ENCODE results near the gene CRTAC1.
A peak's percentile ranks its signal among the peaks of the same experiment; 100 is the strongest.
"Not testable (repeated sequence)": the region's sequence is repeated elsewhere in the genome, so short reads cannot be mapped to it uniquely, and the experiment has no call there.

Gene CRTAC1

DNA sequence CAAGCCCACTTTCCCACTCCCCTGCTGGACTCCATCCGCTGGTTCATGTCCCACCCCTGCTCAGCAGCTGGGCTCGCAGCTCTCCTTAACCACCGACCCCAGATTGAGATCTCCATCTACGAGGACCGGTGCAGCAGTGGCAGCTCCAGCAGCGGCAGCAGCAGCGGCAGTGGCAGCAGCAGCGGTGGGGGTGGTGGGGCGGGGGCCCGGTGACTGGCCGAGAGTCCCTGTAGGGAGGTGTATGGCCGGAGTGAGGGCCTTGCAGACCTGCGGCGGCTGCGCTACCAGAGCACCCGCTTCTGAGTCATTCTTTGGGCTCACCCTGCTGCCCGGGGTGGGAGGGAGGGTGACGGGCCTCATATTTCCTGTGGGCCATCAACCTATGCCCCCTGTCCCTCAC lies 164.9 kb downstream of the CRTAC1 start:
- DNase-seq: no peak

DNA sequence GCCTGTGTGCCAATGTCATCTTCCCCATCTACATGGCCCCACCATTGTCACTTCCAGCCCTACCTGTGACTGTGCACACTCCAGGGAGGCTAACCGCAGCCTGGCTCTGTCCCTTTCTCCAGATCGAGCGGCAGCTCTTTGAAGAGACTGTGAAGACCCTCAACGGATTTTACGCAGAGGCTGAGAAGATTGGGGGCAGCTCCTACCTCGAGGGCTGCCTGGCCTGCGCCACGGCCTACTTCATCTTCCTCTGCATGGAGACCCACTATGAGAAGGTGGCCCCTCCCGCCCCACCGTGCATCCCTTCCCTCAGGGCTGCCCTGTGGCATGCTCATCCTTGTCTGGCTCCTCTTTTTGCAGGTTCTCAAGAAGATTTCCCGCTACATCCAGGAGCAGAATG lies 166.6 kb downstream of the CRTAC1 start:
- DNase-seq: no peak

DNA sequence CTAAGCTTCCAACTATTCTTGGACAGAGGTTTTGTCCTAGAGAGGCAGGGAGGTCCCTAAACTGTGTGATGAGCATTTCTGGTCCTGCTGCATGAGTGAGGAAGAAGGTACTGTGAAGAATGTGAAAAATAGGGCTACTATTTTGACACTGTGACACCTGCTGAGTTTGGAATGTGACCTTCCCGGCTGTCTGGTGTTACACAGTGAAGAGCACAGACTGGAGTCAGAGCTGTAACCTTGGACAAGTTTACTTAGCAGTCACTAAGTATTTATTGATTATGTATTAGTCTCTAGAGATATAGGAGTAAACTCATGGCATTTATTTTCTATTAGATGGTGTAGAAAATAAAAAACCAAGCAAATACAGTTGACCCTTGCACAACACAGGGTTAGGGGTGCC lies 168.5 kb downstream of the CRTAC1 start:
- no peak for DNase-seq

DNA sequence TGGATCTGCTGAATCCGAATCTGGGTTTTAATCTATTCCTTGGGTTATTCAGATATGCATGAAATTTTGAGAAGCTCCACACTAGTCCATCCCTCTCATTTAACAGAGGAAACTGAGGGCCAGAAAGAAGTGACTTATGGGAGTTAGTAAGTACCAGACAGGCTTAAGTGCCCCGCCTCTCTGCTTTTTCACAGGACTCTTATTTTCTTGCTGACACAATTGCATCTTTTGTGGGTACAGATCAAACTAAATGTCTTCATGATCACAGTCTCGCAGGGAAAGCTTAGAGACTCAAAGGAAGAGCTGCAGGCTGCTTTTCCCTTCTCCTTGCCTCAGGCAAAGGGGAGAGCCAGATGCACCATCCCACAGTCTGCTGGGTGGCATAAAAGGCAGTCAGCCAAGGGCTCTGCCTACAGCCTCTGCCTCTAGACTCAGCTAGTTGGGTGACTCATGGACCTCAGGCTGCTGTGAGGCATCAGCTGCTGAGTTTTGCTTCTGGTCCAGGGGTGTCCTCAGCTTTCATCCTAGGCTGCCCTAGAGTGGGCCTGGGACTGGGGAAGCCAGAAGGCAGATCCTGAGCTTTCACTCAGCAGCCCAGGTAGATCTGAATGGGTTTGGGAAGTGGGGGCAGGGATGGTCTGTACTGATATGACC lies 169.2 kb downstream of the CRTAC1 start:
- DNase-seq: no peak

DNA sequence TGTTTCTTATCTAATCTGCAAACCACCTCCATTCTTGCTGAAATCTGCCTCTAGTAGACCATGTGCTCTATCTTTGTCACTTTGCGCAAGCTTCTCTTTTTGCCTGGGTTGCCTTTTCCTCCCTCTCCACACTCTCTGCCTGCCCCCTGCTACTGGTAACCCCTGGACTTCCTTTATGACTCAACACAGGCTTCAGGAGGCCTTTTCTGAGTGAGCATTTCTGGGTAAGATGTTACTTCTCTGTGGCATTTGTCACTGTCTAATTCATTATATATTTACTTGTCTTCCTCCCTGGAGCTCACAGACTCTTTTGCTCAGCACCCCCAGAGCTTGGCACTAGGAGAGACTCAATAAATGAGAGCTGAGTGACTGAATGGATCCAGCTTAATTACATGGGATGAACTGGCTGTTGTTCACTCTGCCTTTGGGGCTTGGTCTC lies 172.4 kb downstream of the CRTAC1 start:
- DNase-seq: no peak

DNA sequence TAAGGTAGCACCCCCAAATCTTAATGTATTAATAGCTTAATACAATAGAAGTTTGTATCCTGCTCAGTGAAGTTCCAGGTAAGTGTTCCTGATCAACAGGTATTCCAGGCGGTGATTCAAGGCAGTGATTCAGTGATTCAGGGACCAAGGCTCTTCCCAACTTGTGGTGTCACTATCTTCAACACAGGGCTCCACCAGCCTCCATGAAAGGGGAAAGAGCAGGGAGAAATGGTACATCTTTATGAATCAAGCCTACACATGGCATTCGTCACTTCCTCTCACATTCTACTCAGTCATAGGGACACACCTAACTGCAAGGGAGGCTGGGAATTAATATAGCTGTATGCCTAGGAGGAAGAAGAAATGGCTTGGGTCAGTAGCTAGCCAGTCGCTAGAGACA lies 175.7 kb downstream of the CRTAC1 start:
- no peak for DNase-seq

DNA sequence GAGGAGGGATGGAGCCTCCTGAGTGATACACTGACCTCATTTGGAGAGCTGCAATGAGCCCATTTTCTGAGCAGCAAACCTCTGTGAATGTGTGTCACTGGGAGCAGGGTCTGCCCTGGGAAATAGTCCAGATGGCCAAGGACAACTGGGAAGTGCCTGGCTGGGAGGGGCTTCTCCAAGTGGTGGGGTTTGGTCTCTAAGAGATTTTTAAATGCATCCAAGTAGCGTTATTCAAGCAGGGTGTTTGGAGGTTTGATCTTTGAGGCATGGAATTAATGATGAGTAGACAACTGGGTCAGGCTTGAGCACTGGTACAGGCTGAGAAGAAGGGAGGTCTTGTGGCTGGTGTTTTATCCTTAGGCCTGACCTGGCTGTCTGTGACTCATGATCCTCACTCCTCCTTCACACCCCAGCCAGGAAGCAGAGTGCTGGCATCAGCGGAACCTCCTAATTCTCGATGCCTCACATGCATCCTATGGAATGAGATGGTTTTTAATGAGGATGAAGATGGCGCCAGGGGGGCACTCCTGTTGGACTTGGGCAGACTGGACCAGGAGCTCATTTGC lies 177.5 kb downstream of the CRTAC1 start:
- DNase-seq: no peak

DNA sequence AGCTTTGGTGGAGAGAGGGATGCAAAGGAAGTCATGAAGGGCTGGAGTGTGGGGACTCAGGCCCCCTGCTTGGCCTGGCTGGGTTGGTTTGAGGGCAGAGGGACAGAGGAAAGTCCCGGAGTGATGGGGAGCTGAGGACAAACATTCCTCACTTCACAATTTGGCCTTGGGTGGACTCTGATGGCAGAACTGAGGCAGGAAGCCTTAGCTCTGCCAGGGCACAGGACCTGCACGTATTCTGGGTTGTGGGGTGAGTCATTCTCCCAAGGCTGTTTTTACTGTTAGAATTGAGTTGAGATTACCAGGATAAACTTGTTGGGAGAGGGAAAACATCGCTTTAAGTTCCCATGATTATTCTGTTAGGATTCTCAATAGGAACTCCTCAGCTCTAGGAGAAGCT lies 178.1 kb downstream of the CRTAC1 start:
- DNase-seq: no peak

DNA sequence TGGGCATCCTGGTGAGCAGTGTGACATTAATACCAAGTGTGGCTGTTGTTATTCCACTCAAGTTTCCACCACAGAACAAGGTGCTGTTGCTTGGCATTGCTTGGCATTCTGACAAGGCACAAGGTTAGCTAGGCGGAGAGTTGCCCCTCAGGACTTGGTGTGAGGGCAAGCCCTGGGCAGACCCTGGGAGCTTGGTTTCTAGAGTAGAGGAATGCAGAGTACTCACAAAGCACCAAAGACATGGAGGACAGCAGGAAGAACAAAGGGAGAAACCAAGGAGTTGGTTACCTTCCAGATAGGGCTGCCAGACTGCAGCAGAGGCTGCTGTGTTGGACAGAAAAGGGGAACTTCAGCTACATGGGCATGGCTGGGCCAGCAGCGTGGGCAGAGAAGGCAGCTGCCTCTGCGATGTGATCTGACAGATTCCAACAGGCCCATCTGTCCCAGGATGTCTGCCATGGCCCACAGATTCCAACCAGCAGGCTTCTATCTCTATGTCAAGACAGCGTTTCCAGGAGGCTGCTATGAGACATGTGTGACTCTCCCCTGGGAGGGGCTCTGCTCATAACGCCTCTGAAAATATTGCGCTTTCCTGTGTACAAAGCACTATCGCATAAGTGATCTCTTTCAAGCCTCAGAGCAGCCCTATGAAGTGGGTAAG lies 178.9 kb downstream of the CRTAC1 start:
- DNase-seq: no peak

DNA sequence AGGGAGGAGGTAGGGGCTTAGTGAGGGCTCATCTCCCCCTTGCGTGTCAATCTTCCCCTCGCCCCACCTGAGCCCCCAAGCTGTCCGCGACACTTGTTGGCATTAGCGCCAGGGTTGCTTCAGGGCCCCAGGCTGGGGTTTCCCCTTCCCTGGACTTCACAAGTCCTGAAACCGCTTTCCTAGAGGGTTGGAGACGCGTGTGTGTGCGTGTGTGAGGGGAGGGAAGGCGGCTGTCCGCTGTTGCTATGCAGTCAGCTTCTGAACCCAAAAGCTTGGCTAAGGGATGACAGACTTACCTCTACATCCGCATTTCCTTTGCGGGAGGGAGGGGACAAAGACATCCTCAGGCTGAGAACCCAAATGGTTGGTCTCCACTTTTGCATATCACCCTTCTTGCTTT lies 180.0 kb downstream of the CRTAC1 start:
- DNase-seq: no peak

DNA sequence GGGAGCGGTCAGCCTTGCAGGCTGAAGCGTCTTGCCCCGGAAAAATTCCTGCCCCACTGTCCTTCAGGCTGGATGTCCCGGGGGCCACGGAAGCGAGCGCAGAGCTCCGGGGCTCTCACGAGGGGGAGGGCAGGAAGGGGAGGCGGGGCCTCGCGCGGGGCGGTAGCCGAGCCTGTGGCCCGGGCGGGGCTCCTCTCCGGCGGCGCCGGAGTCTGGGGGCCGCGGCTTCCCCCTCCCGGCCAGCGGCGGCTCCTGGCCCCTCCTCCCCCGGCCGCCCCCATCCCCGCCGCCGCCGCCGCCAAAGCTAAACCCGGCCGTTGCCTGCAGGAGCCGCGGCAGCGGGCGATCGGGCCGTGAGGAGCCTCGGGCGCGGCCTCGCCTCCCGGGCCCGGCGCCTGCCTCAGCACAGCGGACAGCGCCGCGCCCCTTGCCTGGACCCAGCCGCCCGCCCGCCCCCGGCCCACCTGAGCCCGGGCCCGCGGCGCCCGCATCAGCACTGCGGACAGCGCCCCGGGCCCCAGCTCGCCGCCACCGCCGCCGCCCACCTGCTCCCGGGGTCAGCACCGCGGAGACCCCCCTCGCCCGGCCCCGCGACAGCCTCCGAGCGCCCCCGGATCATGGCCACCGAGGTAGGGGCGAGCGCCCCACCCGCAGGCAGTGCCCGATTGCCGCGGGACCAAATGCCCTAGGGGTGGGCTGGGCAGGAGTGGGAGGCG lies 180.6 kb downstream of the CRTAC1 start, which contains the start of gene GOLGA7B:
Gene GOLGA7B (plus strand): TSS at position 157 of the 716 bp plus-strand sequence. CDS start 461 bp downstream, at position 618.
- DNase-seq: no peak

DNA sequence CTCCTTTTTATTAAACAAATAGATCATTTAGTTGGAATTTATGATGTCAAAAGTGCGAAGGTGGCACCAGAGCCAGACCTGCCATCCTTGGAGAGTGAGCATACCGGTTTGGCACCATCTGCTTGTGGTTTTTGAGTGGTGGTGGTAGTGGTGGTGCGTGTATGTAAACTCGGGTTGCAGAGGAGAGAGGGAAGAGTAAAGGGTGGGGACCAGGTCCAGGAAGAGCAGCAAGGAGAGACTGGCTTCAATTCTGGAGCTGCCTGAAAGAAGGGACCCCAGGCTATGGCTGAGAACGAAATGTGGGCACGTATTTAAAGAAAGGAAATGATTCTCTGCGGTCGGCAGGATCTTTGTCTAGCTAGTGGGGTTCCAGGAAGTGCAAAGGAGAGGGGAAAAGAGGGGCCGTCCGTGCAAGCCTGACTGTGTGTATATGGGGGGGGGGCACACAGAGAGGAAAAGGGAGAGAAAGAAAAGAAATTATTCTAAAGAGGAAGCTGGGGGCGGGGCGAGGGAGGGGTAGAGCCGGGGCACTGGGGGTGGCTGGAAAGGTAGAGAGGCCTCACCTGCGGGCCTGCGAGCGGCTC lies 181.2 kb downstream of the CRTAC1 start:
- peak; percentile 37 for DNase-seq

DNA sequence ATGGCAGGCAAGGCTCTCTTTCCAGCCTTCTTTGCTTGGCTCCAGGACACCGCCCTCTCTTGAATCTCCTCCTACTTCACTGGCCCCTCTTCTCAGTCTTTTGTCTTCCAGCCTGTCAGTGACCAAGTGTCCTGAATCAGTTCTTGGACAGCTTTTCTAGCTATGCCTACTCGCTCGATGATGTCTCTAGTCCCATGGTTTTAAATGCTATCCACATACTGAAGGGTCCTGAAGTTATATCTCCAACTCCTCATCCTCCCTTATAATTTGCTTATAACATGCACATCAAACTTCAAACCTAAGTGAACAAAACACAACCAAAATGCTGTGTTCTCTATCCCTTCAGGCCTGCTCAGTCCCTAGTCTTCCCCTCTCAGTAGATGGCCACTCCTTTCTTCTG lies 185.7 kb downstream of the CRTAC1 start:
- DNase-seq: no peak

DNA sequence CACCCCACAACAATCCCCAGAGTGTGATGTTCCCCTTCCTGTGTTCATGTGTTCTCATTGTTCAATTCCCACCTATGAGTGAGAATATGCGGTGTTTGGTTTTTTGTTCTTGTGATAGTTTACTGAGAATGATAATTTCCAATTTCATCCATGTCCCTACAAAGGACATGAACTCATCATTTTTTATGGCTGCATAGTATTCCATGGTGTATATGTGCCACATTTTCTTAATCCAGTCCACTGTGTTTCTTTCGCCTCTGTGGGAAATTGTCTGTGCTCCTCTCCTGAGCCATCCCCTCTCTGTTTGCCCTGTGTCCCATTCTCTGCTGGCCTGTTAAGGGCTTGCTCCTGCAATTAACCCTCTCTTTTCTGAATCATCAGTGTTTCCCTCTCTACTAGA lies 186.4 kb downstream of the CRTAC1 start:
- DNase-seq: not testable (repeated sequence)

DNA sequence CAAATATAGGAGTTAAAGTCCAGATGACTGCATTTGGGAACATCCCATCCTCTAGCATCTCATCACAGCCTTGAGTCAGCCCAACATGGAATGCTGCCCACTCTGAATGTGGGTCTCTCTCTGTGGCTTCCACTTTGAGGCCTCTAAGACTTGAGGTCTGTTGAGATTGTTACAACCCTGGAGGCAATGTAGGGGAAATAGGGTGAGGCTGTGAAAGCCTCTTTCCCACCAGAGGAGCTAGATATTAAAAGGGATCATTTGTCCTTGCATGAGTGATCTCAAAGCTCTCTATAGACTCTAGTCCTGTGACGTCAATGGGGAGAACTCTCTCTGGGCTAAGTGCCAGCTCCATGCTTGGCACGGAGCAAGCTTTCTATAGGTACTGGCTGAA lies 187.1 kb downstream of the CRTAC1 start:
- no peak for DNase-seq

DNA sequence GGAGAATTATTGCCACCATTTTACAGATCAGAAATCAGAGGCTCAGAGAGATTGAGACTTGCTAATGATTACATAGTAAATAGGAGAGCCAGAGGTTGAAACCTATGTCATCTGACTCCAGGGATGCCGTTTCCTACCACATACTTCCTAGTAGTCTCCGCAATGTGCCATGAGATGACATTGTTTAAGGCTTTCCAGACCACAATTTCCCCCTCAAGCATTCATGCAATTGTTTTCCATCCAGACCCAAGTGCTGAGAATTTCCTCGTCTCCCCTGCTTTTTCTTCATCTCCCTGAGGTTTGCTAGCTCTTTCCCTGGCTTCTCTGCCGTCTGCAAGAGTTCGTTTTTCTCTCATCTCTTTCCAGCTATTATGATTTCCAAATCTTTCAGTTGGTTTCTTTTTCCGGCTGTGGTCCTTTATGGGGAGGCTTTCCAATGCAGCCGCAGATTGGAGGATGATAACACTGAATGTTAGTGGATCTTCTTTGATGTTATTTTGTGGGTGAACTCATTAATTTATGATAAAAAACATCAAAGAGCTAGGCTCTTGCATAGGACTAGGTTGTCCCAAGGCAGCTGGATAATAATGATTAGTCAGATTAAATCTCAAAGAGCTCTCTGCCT lies 187.7 kb downstream of the CRTAC1 start:
- no peak for DNase-seq

DNA sequence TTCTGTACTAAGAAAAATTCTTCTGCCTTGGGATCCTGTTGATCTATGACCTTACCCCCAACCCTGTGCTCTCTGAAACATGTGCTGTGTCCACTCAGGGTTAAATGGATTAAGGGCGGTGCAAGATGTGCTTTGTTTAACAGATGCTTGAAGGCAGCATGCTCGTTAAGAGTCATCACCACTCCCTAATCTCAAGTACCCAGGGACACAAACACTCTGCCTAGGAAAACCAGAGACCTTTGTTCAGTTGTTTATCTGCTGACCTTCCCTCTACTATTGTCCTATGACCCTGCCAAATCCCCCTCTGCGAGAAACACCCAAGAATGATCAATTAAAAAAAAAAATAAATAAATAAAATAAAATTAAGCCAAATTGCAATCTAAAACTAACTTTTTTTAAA lies 188.3 kb downstream of the CRTAC1 start:
- not testable (repeated sequence) for DNase-seq

DNA sequence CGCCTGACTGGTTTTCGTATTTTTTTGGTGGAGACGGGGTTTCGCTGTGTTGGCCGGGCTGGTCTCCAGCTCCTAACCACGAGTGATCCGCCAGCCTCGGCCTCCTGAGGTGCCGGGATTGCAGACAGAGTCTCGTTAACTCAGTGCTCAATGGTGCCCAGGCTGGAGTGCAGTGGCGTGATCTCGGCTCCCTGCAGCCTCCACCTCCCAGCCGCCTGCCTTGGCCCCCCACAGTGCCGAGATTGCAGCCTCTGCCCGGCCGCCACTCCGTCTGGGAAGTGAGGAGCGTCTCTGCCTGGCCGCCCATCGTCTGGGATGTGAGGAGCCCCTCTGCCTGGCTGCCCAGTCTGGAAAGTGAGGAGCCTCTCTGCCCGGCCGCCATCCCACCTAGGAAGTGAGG lies 189.3 kb downstream of the CRTAC1 start:
- not testable (repeated sequence) for DNase-seq

DNA sequence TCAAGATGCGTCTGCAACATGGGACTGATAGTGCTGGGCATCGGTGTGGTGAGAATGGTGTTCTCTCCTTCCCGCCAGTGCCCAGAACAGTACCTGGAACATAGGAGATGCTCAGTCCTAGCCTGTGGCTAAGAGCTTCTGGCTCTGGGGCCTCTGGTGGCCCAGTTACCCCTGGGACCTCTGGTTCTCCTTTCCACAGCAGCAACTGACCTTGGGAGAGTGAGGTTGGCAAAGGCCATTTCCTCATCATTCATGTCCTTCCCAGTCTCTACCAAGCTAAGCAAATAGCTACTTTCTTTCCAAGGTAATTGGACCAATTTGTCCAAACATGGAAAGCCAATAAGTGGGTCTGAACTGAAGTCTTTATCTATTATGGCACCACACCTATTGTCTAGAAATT lies 192.3 kb downstream of the CRTAC1 start:
- no peak for DNase-seq

DNA sequence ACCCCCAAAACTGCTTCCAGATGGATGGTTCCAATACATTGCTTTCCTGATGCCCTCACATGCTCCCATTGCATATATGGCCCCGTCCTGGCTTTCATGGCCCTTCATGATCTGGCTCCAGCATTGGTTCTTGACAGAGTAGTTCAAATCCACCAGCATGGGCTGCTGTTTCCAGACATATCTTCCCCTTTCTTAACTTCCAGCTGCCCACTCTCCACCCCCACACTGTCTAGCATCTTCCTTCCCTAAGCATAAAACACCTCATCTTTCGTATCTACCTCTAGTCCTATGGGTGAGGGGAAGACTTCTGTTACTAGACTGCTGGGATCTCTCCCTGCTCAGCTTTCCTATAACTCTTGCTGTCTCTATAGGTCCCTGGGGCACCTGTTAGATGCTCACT lies 194.0 kb downstream of the CRTAC1 start:
- DNase-seq: no peak

DNA sequence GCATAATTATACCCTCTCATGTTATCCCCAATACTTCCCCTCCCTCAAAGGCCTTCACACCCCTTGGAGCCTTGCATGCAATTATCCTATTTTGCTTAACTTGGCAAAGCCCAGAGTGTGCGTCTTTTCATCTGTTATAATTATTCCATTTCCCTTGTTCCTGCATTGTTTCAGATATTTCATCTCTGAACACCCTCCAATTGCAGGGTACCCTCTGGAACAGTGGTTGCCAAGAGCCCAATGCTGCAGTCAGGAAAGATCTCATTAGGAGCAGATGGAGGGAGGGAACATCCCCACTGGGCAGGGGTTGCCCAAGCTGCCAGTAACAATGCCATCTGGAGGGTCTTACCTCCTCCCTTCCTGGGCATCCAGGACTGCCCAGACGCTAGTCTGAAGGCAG lies 199.2 kb downstream of the CRTAC1 start:
- DNase-seq: no peak

DNA sequence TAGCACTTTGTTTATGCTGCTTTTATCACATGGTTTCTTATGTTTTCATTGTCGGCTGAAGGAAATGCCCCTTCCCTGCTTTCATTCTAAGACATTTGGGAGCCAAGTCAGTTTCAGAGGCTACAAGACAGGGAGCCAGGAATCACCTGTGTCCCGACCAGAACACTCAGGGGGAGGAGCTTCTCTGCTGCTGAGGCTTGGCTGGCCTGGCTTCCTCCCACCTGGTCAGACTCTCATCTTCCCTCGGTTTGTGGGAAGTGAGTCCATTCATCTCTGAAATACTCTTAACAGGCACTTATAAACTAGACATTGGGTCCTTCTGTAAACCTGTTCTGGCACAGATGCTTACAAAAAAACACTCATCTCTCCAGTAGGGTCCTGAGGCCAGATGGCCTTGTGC lies 200.4 kb downstream of the CRTAC1 start:
- DNase-seq: no peak

DNA sequence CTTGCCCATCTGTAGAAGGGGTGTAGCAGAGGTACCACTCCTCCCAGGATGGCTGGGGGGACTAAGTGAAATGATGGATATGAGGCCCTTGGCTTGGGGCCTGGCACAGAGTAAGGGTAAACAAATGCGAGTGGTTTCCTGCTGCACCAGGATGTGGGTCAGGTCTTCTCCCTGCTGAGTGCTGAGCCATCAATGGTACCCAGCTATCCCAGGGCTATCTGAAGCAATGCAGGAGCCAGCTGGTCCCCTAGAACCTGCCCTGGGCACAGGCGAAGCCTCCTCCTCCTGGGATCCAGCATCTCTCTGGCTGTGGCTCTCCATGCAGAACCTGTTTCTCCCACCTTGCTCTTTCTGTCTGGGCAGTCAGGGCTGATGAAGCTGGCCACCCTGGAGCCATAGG lies 201.7 kb downstream of the CRTAC1 start:
- no peak for DNase-seq
